Measurements from ENCODE around the gene GAS2L2. TPM values are rescaled to one million over a fixed set of nuclear protein-coding genes. Genes with fewer than 3 reads are reported as not detected.

Gene GAS2L2
- total and polyA plus RNA-seq, 9 donors: 0.04 TPM; not detected in 8

- peaks cover 25% of the 10 kb centered on the region for H3K4me1 ChIP-seq (ENCODE audit: control insufficient read depth, insufficient read depth, low read length)
- H3K9me3 ChIP-seq (replicated peaks; ENCODE audit: control insufficient read depth, low read depth, low read length): no peaks in the 10 kb centered on the region
- H3K27ac ChIP-seq (ENCODE audit: low read length): peak overlapping the region; percentile 55
- peaks cover under 1% of the 10 kb centered on the region for H3K27me3 ChIP-seq (ENCODE audit: control insufficient read depth, insufficient read depth, low read length)
- no peak overlapping the region for H3K4me3 ChIP-seq (ENCODE audit: low read length)
- no peaks in the 10 kb centered on the region for H3K36me3 ChIP-seq (ENCODE audit: control insufficient read depth, insufficient read depth, low read length)
- DNase-seq: peak; percentile 40
- WGBS (ENCODE audit: insufficient coverage): 26% methylated on average over 8 of the region's 10 CpGs
Measured at GRCh38 chr17:35773679-35774425, 20.8 kb upstream of the GAS2L2 start.

DNA sequence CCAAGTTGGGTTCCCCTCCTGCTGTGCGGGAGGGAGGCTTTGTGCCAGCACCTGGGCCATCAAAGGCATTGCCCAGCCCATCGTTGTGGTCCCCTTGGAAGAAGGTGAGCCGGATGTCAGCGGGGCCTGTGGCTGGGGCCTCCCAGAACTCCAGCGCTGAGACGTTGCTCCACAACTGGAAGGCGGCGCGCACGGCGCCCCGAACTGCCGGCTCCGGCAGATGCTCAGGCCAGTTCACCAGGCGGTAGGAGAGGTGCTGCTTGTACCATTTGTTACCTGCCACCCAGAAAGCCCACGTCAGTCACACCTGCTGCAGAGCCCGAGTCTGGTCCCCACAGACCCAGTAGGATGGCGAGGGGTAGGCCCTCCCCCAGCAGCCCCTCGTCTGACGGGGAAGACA is 20.1 kb upstream of the GAS2L2 start:
- Histone ChIP-seq H3K4me3 (ENCODE audit: low read length) (no peak overlapping the region), H3K27me3 (ENCODE audit: control insufficient read depth, insufficient read depth, low read length) (no peaks in the 10 kb centered on the region), H3K4me1 (ENCODE audit: control insufficient read depth, insufficient read depth, low read length) (peaks cover 25% of the 10 kb centered on the region), H3K36me3 (ENCODE audit: control insufficient read depth, insufficient read depth, low read length) (no peaks in the 10 kb centered on the region), H3K9me3 (replicated peaks; ENCODE audit: control insufficient read depth, low read depth, low read length) (no peaks in the 10 kb centered on the region), H3K27ac (ENCODE audit: low read length) (peak overlapping the region; percentile 55)
- 79% methylated on average over 19 of the region's 20 CpGs for WGBS (ENCODE audit: insufficient coverage)
- no peak for DNase-seq

GRCh38 chr17:35769895-35770486 is 17.0 kb upstream of the GAS2L2 start:
- DNase-seq: no peak
- no peaks in the 10 kb centered on the region for H3K9me3 ChIP-seq (replicated peaks; ENCODE audit: control insufficient read depth, low read depth, low read length)
- no peaks in the 10 kb centered on the region for H3K27me3 ChIP-seq (ENCODE audit: control insufficient read depth, insufficient read depth, low read length)
- WGBS (ENCODE audit: insufficient coverage): 91% methylated on average over 44 of the region's 48 CpGs
- peaks cover 38% of the 10 kb centered on the region for H3K4me1 ChIP-seq (ENCODE audit: control insufficient read depth, insufficient read depth, low read length)
- no peak overlapping the region for H3K27ac ChIP-seq (ENCODE audit: low read length)
- H3K36me3 ChIP-seq (ENCODE audit: control insufficient read depth, insufficient read depth, low read length): no peaks in the 10 kb centered on the region
- no peak overlapping the region for H3K4me3 ChIP-seq (ENCODE audit: low read length)

GRCh38 chr17:35768797-35769196 is 15.8 kb upstream of the GAS2L2 start:
- no peak overlapping the region for H3K4me3 ChIP-seq (ENCODE audit: low read length)
- no peaks in the 10 kb centered on the region for H3K36me3 ChIP-seq (ENCODE audit: control insufficient read depth, insufficient read depth, low read length)
- H3K4me1 ChIP-seq (ENCODE audit: control insufficient read depth, insufficient read depth, low read length): peaks cover 34% of the 10 kb centered on the region
- H3K9me3 ChIP-seq (replicated peaks; ENCODE audit: control insufficient read depth, low read depth, low read length): no peaks in the 10 kb centered on the region
- no peaks in the 10 kb centered on the region for H3K27me3 ChIP-seq (ENCODE audit: control insufficient read depth, insufficient read depth, low read length)
- WGBS (ENCODE audit: insufficient coverage): no CpG with 5 or more reads among the region's 2 CpGs
- H3K27ac ChIP-seq (ENCODE audit: low read length): no peak overlapping the region
- no peak for DNase-seq

DNA sequence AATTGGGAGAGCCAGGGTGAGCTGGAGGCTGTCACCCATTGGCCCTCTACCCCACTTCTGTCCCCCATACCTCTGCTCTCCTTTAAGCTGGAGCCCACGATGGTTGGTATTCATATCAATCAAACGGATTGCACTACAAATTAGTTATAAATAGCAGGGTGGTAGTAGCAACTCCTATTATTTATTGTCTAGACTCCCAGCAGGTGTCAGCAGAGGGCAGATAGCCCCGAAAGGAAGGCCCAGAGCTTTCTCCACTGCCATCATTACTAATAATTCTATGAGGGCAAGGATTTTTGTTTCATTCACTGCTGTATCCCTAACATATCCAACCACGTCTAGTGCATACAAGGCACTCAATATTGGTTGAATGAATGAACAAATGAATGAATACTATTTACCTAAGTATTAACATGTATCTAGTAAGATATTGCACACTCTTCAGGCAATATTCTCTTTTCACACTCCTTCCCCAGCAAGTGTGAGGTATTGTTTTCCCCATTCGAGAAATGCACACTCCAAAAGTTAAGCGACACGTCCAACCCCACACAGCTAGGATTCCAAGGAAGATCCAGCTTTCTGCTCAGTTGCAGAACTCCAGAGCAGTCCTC is 14.0 kb upstream of the GAS2L2 start:
- DNase-seq: peak; percentile 40
- 40% methylated on average over 2 of the region's 7 CpGs for WGBS (ENCODE audit: insufficient coverage)

GRCh38 chr17:35766489-35766877 is 13.4 kb upstream of the GAS2L2 start:
- no peak for DNase-seq
- Histone ChIP-seq H3K4me3 (ENCODE audit: low read length) (no peak overlapping the region), H3K9me3 (replicated peaks; ENCODE audit: control insufficient read depth, low read depth, low read length) (no peaks in the 10 kb centered on the region), H3K27ac (ENCODE audit: low read length) (no peak overlapping the region), H3K36me3 (ENCODE audit: control insufficient read depth, insufficient read depth, low read length) (no peaks in the 10 kb centered on the region), H3K27me3 (ENCODE audit: control insufficient read depth, insufficient read depth, low read length) (no peaks in the 10 kb centered on the region), H3K4me1 (ENCODE audit: control insufficient read depth, insufficient read depth, low read length) (peaks cover 25% of the 10 kb centered on the region)
- WGBS (ENCODE audit: insufficient coverage): 93% methylated on average over 18 of the region's 24 CpGs

More for the DNA sequence above, 14.0 kb upstream of the GAS2L2 start:
- no peaks in the 10 kb centered on the region for H3K27me3 ChIP-seq (ENCODE audit: control insufficient read depth, insufficient read depth, low read length)
- no peak overlapping the region for H3K4me3 ChIP-seq (ENCODE audit: low read length)
- no peaks in the 10 kb centered on the region for H3K9me3 ChIP-seq (replicated peaks; ENCODE audit: control insufficient read depth, low read depth, low read length)
- no peaks in the 10 kb centered on the region for H3K36me3 ChIP-seq (ENCODE audit: control insufficient read depth, insufficient read depth, low read length)
- peaks cover 25% of the 10 kb centered on the region for H3K4me1 ChIP-seq (ENCODE audit: control insufficient read depth, insufficient read depth, low read length)
- H3K27ac ChIP-seq (ENCODE audit: low read length): no peak overlapping the region

DNA sequence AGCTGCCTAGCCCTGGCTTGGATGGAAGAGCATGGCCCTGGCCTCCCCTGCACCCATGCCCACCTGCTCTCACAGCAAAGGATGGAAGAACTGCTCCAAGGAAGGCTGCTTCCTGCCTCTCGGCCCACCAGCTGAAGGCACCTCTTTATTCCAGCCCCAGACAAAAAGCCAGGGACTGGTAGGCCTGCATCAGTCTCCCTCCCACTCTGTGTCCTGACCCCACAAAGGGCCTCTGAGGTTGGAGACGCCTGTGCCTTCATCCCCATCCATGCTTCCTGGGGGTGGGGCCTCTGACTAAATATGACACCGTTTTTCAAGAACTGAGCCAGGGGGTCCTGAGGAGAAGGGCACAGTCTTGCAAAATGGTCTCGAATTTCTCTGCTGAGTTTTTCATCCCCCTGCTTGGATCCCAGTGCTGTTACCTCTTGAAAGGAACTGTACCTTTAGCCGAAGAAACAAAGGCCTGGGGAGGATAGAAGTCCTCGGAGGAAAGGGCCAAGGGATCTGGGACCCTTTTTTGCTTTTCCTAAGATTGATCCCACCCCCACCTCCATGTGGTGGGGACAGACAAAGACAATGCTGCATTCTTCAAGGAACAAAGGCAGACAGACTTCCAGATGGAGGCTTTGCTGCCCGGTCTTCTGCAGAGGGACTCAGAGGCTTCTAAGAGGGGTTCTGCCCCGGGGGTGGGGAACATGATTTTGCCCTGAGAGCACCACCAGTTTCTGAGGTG is 12.9 kb upstream of the GAS2L2 start:
- Histone ChIP-seq H3K9me3 (replicated peaks; ENCODE audit: control insufficient read depth, low read depth, low read length) (no peaks in the 10 kb centered on the region), H3K27ac (ENCODE audit: low read length) (no peak overlapping the region), H3K4me3 (ENCODE audit: low read length) (no peak overlapping the region), H3K27me3 (ENCODE audit: control insufficient read depth, insufficient read depth, low read length) (no peaks in the 10 kb centered on the region), H3K4me1 (ENCODE audit: control insufficient read depth, insufficient read depth, low read length) (peaks cover 25% of the 10 kb centered on the region), H3K36me3 (ENCODE audit: control insufficient read depth, insufficient read depth, low read length) (no peaks in the 10 kb centered on the region)
- 39% methylated on average over 4 of the region's 8 CpGs for WGBS (ENCODE audit: insufficient coverage)
- DNase-seq: no peak

DNA sequence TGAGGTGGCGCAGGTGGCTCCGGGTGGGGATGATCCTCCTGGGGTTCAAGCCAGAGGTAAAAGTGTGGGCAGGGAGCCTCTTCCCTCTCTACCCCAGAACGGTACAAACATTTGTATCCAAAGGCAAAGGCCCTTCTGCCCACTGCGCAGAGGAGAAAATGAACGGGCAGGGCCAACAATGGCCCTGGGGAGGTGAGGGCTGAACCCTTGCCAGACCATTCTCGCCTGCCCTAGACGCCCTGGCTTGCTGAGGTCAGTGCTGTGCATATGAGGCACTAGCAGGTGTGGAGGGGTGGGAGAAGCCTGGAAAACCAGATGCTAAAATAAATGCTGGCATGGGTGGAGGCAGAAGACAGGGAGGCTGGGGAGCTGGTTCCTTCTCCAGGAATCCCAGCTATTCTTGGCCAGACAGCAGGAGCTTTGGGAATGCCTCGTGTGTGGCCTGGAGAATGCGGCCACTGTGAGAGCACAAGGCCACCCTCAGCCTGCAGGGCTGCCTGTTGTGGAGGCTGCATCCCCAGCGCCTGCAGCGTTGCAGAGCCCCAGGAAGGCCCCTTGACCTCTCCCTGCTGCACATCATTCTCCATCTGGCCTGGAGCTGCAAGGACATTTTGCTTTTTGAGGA is 12.2 kb upstream of the GAS2L2 start:
- no peak overlapping the region for H3K4me3 ChIP-seq (ENCODE audit: low read length)
- H3K36me3 ChIP-seq (ENCODE audit: control insufficient read depth, insufficient read depth, low read length): no peaks in the 10 kb centered on the region
- H3K27ac ChIP-seq (ENCODE audit: low read length): peak overlapping the region; percentile 29
- no peaks in the 10 kb centered on the region for H3K9me3 ChIP-seq (replicated peaks; ENCODE audit: control insufficient read depth, low read depth, low read length)
- DNase-seq: peak; percentile 36
- no peaks in the 10 kb centered on the region for H3K27me3 ChIP-seq (ENCODE audit: control insufficient read depth, insufficient read depth, low read length)
- WGBS (ENCODE audit: insufficient coverage): 33% methylated on average over 9 of the region's 11 CpGs
- H3K4me1 ChIP-seq (ENCODE audit: control insufficient read depth, insufficient read depth, low read length): peaks cover 25% of the 10 kb centered on the region

DNA sequence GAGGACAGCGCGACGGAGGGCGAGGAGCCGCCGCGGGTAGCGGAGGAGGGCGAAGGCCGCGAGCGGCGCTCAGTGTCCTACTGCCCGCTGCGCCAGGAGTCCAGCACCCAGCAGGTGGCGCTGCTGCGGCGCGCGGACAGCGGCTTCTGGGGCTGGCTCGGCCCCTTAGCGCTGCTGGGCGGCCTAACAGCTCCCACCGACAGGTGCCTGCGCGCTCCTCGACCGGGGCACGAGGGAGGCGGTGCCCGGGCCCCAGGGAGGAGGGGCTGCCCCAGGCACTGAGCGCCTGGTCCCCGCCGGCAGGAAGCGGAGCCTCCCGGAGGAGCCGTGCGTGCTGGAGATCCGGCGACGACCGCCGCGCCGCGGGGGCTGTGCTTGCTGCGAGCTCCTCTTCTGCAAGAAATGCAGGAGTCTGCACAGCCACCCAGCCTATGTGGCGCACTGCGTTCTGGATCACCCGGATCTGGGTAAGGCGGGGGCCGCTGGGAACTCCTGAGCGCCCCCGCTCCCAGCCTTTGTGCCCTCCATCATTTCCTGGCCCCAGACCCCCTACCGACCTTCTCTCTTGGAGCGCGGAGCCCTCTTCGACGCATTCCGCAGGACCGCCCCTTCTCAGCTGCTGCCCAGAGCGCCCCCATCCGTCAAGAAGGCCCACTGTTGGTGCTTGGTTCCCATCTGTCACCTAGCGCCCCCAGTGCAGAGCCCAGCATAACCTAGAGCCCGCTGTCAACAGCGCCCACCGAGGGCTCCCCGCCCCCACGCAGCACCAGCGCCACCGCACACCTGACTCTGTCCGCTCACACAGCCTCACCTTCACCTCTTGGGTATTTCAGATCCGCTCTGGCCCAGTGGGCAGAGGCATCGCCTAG is 11.3 kb upstream of the GAS2L2 start:
- Histone ChIP-seq H3K27me3 (ENCODE audit: control insufficient read depth, insufficient read depth, low read length) (peaks cover 2% of the 10 kb centered on the region), H3K4me1 (ENCODE audit: control insufficient read depth, insufficient read depth, low read length) (peaks cover 25% of the 10 kb centered on the region), H3K27ac (ENCODE audit: low read length) (peak overlapping the region; percentile 29), H3K4me3 (ENCODE audit: low read length) (peak overlapping the region; percentile 46), H3K9me3 (replicated peaks; ENCODE audit: control insufficient read depth, low read depth, low read length) (no peaks in the 10 kb centered on the region), H3K36me3 (ENCODE audit: control insufficient read depth, insufficient read depth, low read length) (no peaks in the 10 kb centered on the region)
- 4% methylated on average over 70 of the region's 75 CpGs for WGBS (ENCODE audit: insufficient coverage)
- peak; percentile 89 for DNase-seq
